ENCODE results near the gene UBE2U.

- TF ChIP-seq EZH2 (IDR thresholded peaks at IDR 0.05; ENCODE audit: borderline replicate concordance, low read length) (no peak), CTCF (IDR thresholded peaks at IDR 0.05; ENCODE audit: low read length) (no peak)
These were observed 42.0 kb upstream of the UBE2U start for GRCh38 chr1:64161357-64161941.
